ENCODE data around the gene SERINC2. TPM values are rescaled to one million over a fixed set of nuclear protein-coding genes. Genes with fewer than 3 reads are reported as not detected.

SERINC2 gene
- total and polyA plus RNA-seq, 9 of the 15 experiments (the other 6 are each of a cell fraction or from before 2014, with no cell fraction given): 0.07 to 1.2 (median 0.70) TPM; not detected in 2

DNA sequence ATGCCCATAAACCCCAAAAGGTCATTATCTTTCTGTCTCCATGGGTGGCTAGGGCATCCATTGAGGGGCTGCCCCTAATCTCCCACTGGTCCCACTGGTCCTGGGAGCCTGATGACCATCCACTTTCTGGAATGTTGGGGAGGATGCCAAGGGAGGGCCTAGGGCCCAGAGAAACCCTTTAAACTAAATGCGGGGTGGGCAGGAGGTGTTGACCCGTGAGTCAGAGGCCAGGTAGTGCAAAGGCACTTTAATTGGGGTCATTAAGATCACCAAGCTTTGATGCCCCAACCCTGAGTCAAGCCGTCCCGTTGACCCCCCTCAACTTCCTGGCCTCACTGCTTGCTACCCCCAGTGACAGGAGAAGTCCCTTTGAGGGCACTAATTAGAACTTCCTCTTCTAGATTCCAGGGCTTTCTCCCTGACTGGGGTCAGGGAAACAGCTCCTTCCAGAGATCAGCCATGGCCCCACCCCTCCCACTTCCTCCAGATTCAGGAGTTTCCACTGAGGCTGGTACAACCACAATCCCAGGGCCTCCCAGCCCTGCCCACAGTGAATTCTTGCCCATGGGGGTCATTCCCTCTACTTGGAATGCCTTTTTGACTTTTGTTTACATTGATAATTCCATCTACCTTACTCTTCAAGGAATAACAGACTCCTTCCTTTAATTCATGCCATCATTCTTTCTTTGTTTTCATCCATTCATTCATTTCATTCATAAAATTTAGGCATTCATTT is 15.5 kb upstream of the SERINC2 start:
- no peak for FAIRE-seq
- POLR2A ChIA-PET: interaction anchor here (0.8 to 1.4 kb wide), 2 partner anchors 14 to 23 kb away, joined by 4 to 5 read pairs; no protein-coding TSS in a partner anchor
- no peak for ATAC-seq
- Histone ChIP-seq H3K9me1 (ENCODE audit: control insufficient read depth, insufficient read depth, low read length) (no peaks in the 10 kb centered on the region), H3K36me3 (ENCODE audit: control insufficient read depth, insufficient read depth, low read length) (no peaks in the 10 kb centered on the region), H3K9ac (ENCODE audit: insufficient read depth in 1 of 2, low read depth in 2 of 2, low read length in 2 of 2) (no peak overlapping the region), H3K4me3 (no peak overlapping the region), H3K4me2 (ENCODE audit: insufficient read depth, low read length) (no peak overlapping the region), H4K20me1 (replicated peaks; ENCODE audit: control insufficient read depth, insufficient read depth, low read length) (0 out of 2 replicates have a peak, but pooled peaks cover 10% of the 10 kb centered on the region), H3K4me1 (replicated peaks in 1 of 2; ENCODE audit: control insufficient read depth in 2 of 2, insufficient read depth in 2 of 2, low read length in 2 of 2) (peaks cover 8 to 12% of the 10 kb centered on the region in 2 experiments; a peak in 4 of 5 replicates), H2AFZ (ENCODE audit: low read depth, low read length) (no peak overlapping the region), H3K27me3 (ENCODE audit: control insufficient read depth in 2 of 2, insufficient read depth in 2 of 2, low read length in 2 of 2) (peaks cover 5 to 8% of the 10 kb centered on the region in 2 experiments; a peak in 3 of 5 replicates), H3K27ac (ENCODE audit: extremely low read depth, low read depth, low read length) (no peak overlapping the region), H3K9me3 (replicated peaks; ENCODE audit: control insufficient read depth, insufficient read depth, low read depth, low read length) (no peaks in the 10 kb centered on the region; the same call in 1 of the 2 replicates), H3K79me2 (ENCODE audit: control insufficient read depth, insufficient read depth, low read length) (no peaks in the 10 kb centered on the region)
- intact Hi-C loops (cut with micrococcal nuclease) (loop anchor here (10.0 kb wide), 1 partner anchor 213 kb away; no protein-coding TSS in a partner anchor), in situ Hi-C loops (cut with MboI) (no loop called here)
- WGBS (ENCODE audit: insufficient coverage, low coverage, missing lambda C conversion rate): 11% methylated on average over 4 of the region's 4 CpGs
- no TSS peak for BruUV-seq (replicated peaks)
- DNase-seq (ENCODE audit: extremely low read depth in 1 of 4, low spot score in 3 of 4): no peak
- CTCF ChIA-PET (ENCODE audit: low intra/inter-chr PET ratio): interaction anchor here (1.2 to 4.2 kb wide), 2 partner anchors 25 to 152 kb away, joined by 5 to 52 read pairs; no protein-coding TSS in a partner anchor
- TF ChIP-seq TAF7 (tag; IDR thresholded peaks at IDR 0.05): no peak
- TF ChIP-seq POLR3G (IDR thresholded peaks at IDR 0.05; ENCODE audit: extremely low read depth, insufficient read length, insufficient replicate concordance): no peak
- no peak for TF ChIP-seq ZNF347 (CRISPR knock-in tag; IDR thresholded peaks at IDR 0.05; ENCODE audit: low read depth)
- no peak for TF ChIP-seq CXXC5 (CRISPR knock-in tag; IDR thresholded peaks at IDR 0.05)
- no peak for TF ChIP-seq ZBED1 (IDR thresholded peaks at IDR 0.05)
- no peak for TF ChIP-seq ZBTB34 (CRISPR knock-in tag; IDR thresholded peaks at IDR 0.05)
- no peak for TF ChIP-seq ILK (tag; IDR thresholded peaks at IDR 0.05; ENCODE audit: borderline replicate concordance, low read depth)
- TF ChIP-seq SREBF1 (IDR thresholded peaks at IDR 0.05; ENCODE audit: borderline replicate concordance, low read depth, low read length): no peak
- no peak for TF ChIP-seq ZNF561 (CRISPR knock-in tag; conservative IDR thresholded peaks at IDR 0.05)
- no peak for TF ChIP-seq AFF4 (CRISPR knock-in tag; IDR thresholded peaks at IDR 0.05)
- TF ChIP-seq SIN3A (IDR thresholded peaks at IDR 0.05; ENCODE audit: borderline replicate concordance in 2 of 2, control insufficient read depth in 1 of 2, low read depth in 2 of 2, low read length in 2 of 2): no peak
- no peak for TF ChIP-seq ZNF766 (CRISPR knock-in tag; conservative IDR thresholded peaks at IDR 0.05)
- TF ChIP-seq FOXO4 (CRISPR knock-in tag; IDR thresholded peaks at IDR 0.05): no peak
- TF ChIP-seq FOXJ2 (tag; IDR thresholded peaks at IDR 0.05): no peak

Data from K562 (cell line).